Measurements from ENCODE around the gene CHTF18. TPM values are rescaled to one million over a fixed set of nuclear protein-coding genes. Genes with fewer than 3 reads are reported as not detected.
A peak's percentile ranks its signal among the peaks of the same experiment; 100 is the strongest.

The CHTF18 gene
- polyA plus RNA-seq, 1 donor (not counting 4 experiments of a cell fraction or from before 2014, with no cell fraction given) = 5.7 TPM

DNA sequence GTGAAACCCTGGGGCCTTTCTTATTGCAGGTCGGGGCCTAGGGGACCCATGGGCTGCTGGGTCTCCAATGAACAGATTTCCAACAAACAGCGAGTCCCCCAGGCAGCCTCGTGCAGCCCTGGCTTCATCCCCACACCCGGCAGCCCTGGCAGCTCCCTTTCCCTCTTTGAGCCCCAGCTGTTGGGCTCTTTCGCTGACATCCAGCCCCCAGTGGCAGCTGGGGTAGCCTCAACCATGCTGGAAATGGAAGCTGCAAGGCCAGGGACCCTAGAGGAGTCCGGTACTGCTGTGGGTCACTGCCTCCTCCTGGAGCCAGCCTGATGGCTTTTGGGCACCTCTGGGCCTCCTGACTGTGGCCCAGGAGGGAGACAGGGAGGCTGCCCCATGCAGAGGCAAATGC is 6.2 kb upstream of the CHTF18 start:
- H3K36me3 ChIP-seq (ENCODE audit: control insufficient read depth in 2 of 2, extremely low read depth in 1 of 2, insufficient read depth in 2 of 2, low read length in 2 of 2) = peaks cover 5 to 8% of the 10 kb centered on the region in 2 experiments
- H4K20me1 ChIP-seq (ENCODE audit: control insufficient read depth, extremely low read depth, insufficient read depth, low read length) = peaks cover 7% of the 10 kb centered on the region
- peaks cover 6% of the 10 kb centered on the region for H3K79me2 ChIP-seq (ENCODE audit: control insufficient read depth, insufficient read depth, low read length)
- peaks cover 27% of the 10 kb centered on the region for H3K4me1 ChIP-seq (ENCODE audit: control insufficient read depth, extremely low read depth, insufficient read depth, low read length)
- dilution Hi-C loops (cut with MboI; ENCODE audit: extremely low pct_ligation_motif_present, low sequenced_read_pairs) = no loop called here
- no peaks in the 10 kb centered on the region for H3K9me3 ChIP-seq (ENCODE audit: control insufficient read depth, low read depth, low read length)
- no peak overlapping the region for H2AFZ ChIP-seq (ENCODE audit: control insufficient read depth, low read length)
- TF ChIP-seq CTCF (optimal IDR thresholded peaks at IDR 0.05 in 1 of 3, IDR thresholded peaks at IDR 0.05 in 1 of 3, conservative IDR thresholded peaks at IDR 0.05 in 1 of 3; ENCODE audit: extremely low read depth in 1 of 3, insufficient read depth in 2 of 3, low read length in 3 of 3) (no peak), EZH2 (IDR thresholded peaks at IDR 0.05; ENCODE audit: low read length) (peak; percentile 45)
- no peak overlapping the region for H3K4me3 ChIP-seq (ENCODE audit: control insufficient read depth in 2 of 3, extremely low read depth in 1 of 3, insufficient read depth in 2 of 3, low read depth in 1 of 3, low read length in 3 of 3)
- H3K27ac ChIP-seq (ENCODE audit: control insufficient read depth, insufficient read depth, low read length) = no peak overlapping the region
- H3K9me1 ChIP-seq (ENCODE audit: control insufficient read depth, extremely low read depth, insufficient read depth, low read length) = no peaks in the 10 kb centered on the region
- peak overlapping the region; percentile 46 for H3K4me2 ChIP-seq (ENCODE audit: control insufficient read depth, extremely low read depth, insufficient read depth, low read depth, low read length)
- no peak overlapping the region for H3K9ac ChIP-seq (ENCODE audit: control insufficient read depth, extremely low read depth, insufficient read depth, low read length)
- peaks cover 15% of the 10 kb centered on the region for H3K27me3 ChIP-seq (ENCODE audit: control insufficient read depth, extremely low read depth, insufficient read depth, low read length)
- no peak for FAIRE-seq
- no peak for DNase-seq (ENCODE audit: low read depth, low spot score)

DNA sequence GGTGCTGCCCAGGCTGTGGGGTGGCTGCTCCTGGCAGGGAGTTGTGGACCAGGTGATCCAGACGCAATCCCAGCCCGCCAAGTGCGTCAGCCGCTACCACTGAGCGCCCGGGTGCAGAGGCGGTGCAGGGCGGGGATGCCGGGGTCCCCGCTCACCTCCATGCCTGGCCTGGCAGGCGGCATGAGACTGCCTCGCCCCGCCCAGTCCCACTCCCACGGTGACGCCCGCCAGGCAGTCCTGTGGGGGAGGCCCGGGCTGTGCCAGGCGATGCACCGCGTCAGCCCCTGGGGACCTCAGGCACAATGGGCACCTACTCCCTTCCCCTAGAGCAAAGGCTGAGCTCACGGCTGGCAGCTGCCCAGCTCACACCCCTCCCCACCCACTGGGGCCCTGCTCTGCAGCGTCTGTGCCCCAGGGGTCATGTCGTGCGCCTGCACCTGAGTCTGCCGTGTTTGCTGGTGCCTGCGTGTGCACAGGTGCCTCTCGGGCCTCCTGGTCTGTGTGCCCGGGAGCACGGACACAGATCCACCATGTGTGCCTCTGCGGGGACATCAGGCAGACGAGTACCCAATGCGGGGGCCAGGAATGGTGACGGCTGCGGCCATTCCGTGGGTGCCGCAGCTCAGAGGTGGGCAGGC is 5.5 kb upstream of the CHTF18 start:
- Histone ChIP-seq H3K9ac (ENCODE audit: control insufficient read depth, extremely low read depth, insufficient read depth, low read length) (no peak overlapping the region), H3K9me3 (ENCODE audit: control insufficient read depth, low read depth, low read length) (no peaks in the 10 kb centered on the region), H3K27ac (ENCODE audit: control insufficient read depth, insufficient read depth, low read length) (no peak overlapping the region), H3K4me2 (ENCODE audit: control insufficient read depth, extremely low read depth, insufficient read depth, low read depth, low read length) (peak overlapping the region; percentile 46), H3K4me1 (ENCODE audit: control insufficient read depth, extremely low read depth, insufficient read depth, low read length) (peaks cover 27% of the 10 kb centered on the region), H3K36me3 (ENCODE audit: control insufficient read depth in 2 of 2, extremely low read depth in 1 of 2, insufficient read depth in 2 of 2, low read length in 2 of 2) (peaks cover 5 to 8% of the 10 kb centered on the region in 2 experiments), H2AFZ (ENCODE audit: control insufficient read depth, low read length) (no peak overlapping the region), H3K27me3 (ENCODE audit: control insufficient read depth, extremely low read depth, insufficient read depth, low read length) (peaks cover 15% of the 10 kb centered on the region), H3K79me2 (ENCODE audit: control insufficient read depth, insufficient read depth, low read length) (peaks cover 12% of the 10 kb centered on the region), H4K20me1 (ENCODE audit: control insufficient read depth, extremely low read depth, insufficient read depth, low read length) (peaks cover 7% of the 10 kb centered on the region), H3K4me3 (ENCODE audit: control insufficient read depth in 2 of 3, extremely low read depth in 1 of 3, insufficient read depth in 2 of 3, low read depth in 1 of 3, low read length in 3 of 3) (no peak overlapping the region), H3K9me1 (ENCODE audit: control insufficient read depth, extremely low read depth, insufficient read depth, low read length) (no peaks in the 10 kb centered on the region)
- DNase-seq (ENCODE audit: low read depth, low spot score) (no peak), FAIRE-seq (no peak)
- dilution Hi-C loops (cut with MboI; ENCODE audit: extremely low pct_ligation_motif_present, low sequenced_read_pairs) = no loop called here
- TF ChIP-seq CTCF (optimal IDR thresholded peaks at IDR 0.05 in 1 of 3, IDR thresholded peaks at IDR 0.05 in 1 of 3, conservative IDR thresholded peaks at IDR 0.05 in 1 of 3; ENCODE audit: extremely low read depth in 1 of 3, insufficient read depth in 2 of 3, low read length in 3 of 3) (no peak), EZH2 (IDR thresholded peaks at IDR 0.05; ENCODE audit: low read length) (peak; percentile 28)

Data from keratinocyte (primary cell).